ENCODE measurements around the gene CCDC88B. TPM values are rescaled to one million over a fixed set of nuclear protein-coding genes. Genes with fewer than 3 reads are reported as not detected.

CCDC88B gene
- total and polyA plus RNA-seq, 9 of the 15 experiments (the other 6 are each of a cell fraction or from before 2014, with no cell fraction given), result 0.13 to 18.1 (median 7.9) TPM

GRCh38 chr11:64314805-64315561 lies 25.0 kb upstream of the CCDC88B start (continued):
- no peak for TF ChIP-seq ZNF407 (IDR thresholded peaks at IDR 0.05; ENCODE audit: low read depth)
- TF ChIP-seq ZBTB40 (IDR thresholded peaks at IDR 0.05), result no peak
- TF ChIP-seq ZBTB40 (CRISPR knock-in tag; IDR thresholded peaks at IDR 0.05), result no peak
- TF ChIP-seq ZNF146 (CRISPR knock-in tag; IDR thresholded peaks at IDR 0.05; ENCODE audit: unreplicated experiment), result no peak
- no peak for TF ChIP-seq BCLAF1 (IDR thresholded peaks at IDR 0.05; ENCODE audit: borderline replicate concordance in 1 of 2, control insufficient read depth in 1 of 2, low read depth in 2 of 2, low read length in 1 of 2)
